ENCODE results near the gene KDM5C.

- TF ChIP-seq GATA2 (IDR thresholded peaks at IDR 0.05; ENCODE audit: low read depth, low read length) (no peak), GATA3 (IDR thresholded peaks at IDR 0.05; ENCODE audit: low read depth, low read length) (no peak)
These were observed 34.5 kb downstream of the KDM5C start for GRCh38 chrX:53190363-53190960.

All from SH-SY5Y (cell line).